Mammary epithelial cell (primary cell): ENCODE results near the gene TM9SF4.
"Not testable (repeated sequence)": the region's sequence is repeated elsewhere in the genome, so short reads cannot be mapped to it uniquely, and the experiment has no call there.

Source experiments
- CTCF ChIP-seq, 2 donors: IDR thresholded peaks in 1 of 2; conservative IDR thresholded peaks in 1 of 2; 2 replicates each; pipeline ENCODE4 v1.5.1; 2011 to 2012; ENCODE audit warnings: inconsistent platforms in 2 of 2, low read length in 2 of 2, mild to moderate bottlenecking in 2 of 2, control low read depth in 1 of 2, low read depth in 1 of 2; ENCODE audit not compliant: insufficient read depth in 1 of 2; ENCODE audit errors: extremely low read depth in 1 of 2
- EZH2 ChIP-seq: IDR thresholded peaks from 2 replicates; pipeline ENCODE4 v1.6.1; 2012; ENCODE audit warnings: low read length, inconsistent platforms, borderline replicate concordance

- TF ChIP-seq CTCF (conservative IDR thresholded peaks at IDR 0.05 in 1 of 2, IDR thresholded peaks at IDR 0.05 in 1 of 2; ENCODE audit: extremely low read depth in 1 of 2, insufficient read depth in 1 of 2, low read depth in 1 of 2, low read length in 2 of 2); EZH2: not testable (repeated sequence)
Observed at GRCh38 chr20:32197136-32197535, 87.6 kb downstream of the TM9SF4 start.
